H1 (cell line): ENCODE measurements around the gene NINJ2. TPM values are rescaled to one million over a fixed set of nuclear protein-coding genes. Genes with fewer than 3 reads are reported as not detected.

ENCODE experiments used
- USF2 ChIP-seq: IDR thresholded peaks from 2 replicates; pipeline ENCODE4 v1.6.1; 2011; ENCODE audit warnings: low read length, improper control_type of control experiment
- polyA plus RNA-seq, 7 experiments: library from polyadenylated mRNA; depleted of rRNA in 3 of 7; stranded (reverse) in 5 of 7; unstranded in 2 of 7; fragments of >200 nt in 5 of 7; fragments of 200-250 nt in 2 of 7; gene quantifications; 1 replicate in 5 of 7; 2 replicates in 1 of 7; 4 replicates in 1 of 7; pipeline versions ENCODE4 v1.2.1 to v1.2.3, GENCODE V29; 2011 to 2013; ENCODE audit warnings: missing spikeins in 2 of 7, mixed read lengths in 2 of 7
- total RNA-seq: library from RNA; stranded (reverse); fragmentation: NEBNext Ultra II Directional; extraction: Animal tissue kit (Norgen Biotek cat#: 25700); gene quantifications from 2 replicates; pipeline ENCODE4 v1.2.1, GENCODE V29; 2021

The NINJ2 gene
- total and polyA plus RNA-seq, 2 of the 8 experiments (the other 6 are each of a cell fraction or from before 2014, with no cell fraction given) = 1.4 TPM; not detected in 1

GRCh38 chr12:575129-575502 is 88.1 kb downstream of the NINJ2 start (continued):
- no peak for TF ChIP-seq USF2
- TF ChIP-seq, all 59 proteins: peak for 0
